ENCODE data around the gene SLC25A15.
"Not testable (repeated sequence)": the region's sequence is repeated elsewhere in the genome, so short reads cannot be mapped to it uniquely, and the experiment has no call there.

The SLC25A15 gene

DNA sequence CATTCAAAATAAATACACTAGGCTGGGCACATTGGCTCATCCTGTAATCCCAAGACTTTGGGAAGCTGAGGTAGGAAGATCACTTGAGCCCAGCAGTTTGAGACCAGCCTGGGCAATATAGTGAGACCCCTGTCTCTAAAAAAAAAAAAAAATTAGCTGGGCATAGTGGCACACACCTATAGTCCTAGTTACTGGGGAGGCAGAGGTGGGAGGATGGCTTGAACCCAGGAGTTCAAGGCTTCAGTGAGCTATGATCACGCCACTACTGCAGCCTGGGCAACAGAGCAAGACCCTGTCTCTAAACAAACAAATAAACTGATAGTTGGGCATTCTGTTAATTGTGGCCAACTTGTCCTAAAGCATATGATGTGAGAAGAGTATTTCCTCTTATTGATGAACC, 6.4 kb upstream of the SLC25A15 start:
- not testable (repeated sequence) for DNase-seq

DNA sequence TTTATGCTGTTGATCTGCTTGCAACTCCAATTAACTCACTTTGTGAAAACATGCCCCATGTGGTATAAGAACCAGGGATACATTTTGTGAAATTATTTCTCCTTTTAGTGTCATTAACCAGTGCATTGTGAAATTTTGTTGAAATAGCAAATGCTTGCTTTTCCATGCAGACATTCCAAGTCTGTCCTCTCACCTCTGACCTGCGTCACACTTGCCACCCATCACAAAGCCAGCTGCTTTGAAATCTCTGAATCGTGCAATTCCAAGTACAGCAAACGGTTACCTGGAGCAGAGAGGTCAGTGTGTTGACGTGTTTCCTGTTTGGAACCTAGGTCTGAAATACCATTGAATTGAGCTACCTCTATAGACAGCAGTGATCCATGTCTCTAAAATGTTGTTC, 4.9 kb upstream of the SLC25A15 start:
- DNase-seq: no peak

DNA sequence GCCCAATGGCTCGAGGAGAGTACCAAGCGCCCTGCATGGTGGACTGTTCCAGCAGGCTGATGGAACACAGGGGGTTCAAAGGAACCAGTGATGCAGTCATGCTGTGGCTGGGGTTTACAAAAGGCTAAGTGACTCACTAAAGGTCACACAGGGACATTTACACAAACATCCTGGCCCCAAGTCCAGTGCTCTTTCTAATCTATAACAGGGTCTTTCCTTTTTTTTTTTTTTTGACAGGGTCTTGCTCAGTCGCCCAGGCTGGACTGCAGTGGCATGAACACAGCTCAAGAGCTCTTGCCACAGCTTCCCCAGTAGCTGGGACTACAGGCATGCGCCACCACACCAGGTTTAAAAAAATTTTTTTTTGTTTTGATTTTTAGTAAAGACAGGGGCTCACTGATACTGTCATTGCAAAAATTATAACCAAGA, 2.8 kb upstream of the SLC25A15 start:
- no peak for DNase-seq

DNA sequence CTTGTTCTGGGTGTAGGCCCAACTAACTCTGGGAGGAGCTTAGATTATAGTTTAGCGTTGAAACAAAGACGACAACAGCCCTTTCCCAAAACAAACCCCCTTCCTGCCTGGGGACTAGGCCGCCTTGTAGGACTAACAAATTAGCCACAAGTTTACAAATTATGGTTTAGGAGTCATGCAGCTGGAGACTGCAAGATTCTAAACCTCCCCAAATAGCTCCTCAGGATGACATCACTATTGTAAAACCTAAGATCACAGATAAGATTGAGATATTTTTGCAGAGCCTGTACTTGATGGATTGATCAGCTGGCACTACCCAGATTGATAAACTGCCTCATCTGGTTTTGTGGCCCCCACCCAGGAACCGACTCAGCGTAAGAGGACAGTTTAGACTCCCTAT, 2.3 kb upstream of the SLC25A15 start:
- no peak for DNase-seq

DNA sequence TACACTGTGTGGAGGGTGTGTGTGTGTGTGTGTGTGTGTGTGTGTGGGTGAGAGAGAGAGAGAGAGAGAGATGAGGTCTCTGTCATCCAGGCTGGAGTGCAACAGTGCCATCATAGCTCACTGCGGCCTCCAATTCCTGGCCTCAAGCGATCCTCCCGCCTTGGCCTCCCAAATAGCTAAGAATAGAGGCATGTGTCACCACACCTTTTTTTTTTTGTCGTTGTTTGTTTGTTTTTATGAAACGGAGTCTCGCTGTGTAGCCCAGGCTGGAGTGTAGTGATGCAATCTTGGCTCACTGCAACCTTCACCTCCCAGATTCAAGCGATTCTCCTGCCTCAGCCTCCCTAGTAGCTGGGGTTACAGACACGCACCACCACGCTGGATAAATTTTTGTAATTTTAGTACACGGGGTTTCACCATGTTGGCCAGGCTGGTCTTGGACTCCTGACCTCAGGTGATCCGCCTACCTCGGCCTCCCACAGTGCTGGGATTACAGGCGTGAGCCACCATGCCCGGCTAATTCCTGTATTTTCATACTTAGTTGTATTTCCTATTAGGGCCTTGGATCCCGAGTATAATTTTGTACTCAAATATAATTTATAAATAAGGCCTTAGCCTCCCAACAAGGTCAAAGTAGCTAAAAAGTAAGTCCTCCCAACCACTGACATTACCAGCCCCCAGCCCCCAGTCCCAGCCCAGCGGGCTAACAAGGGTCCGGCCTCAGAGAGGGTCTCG, 704 bp upstream of the SLC25A15 start:
- not testable (repeated sequence) for DNase-seq

DNA sequence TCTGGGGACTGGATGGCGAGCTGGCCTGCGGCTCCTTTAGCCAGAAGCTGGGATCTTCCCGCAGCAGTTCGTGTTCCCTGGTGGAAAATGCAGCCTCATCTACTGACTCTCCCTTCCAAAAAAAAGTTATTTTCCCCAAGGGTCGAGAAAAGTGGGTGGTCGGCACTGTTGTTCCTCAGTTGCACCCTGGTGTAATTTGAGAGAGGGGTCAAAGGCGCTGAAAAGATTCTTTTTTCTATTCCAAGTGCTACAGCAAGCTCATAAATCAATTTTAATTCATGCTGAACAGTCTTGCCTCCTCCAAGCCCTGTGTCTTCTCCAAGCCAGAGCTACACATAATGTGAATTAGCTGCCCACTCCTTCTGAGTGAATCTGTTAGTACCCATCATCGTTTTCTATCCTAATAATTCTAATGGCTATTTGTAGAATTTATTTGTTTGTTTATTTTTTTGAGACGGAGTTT, 774 bp downstream of the SLC25A15 start:
- DNase-seq: no peak

DNA sequence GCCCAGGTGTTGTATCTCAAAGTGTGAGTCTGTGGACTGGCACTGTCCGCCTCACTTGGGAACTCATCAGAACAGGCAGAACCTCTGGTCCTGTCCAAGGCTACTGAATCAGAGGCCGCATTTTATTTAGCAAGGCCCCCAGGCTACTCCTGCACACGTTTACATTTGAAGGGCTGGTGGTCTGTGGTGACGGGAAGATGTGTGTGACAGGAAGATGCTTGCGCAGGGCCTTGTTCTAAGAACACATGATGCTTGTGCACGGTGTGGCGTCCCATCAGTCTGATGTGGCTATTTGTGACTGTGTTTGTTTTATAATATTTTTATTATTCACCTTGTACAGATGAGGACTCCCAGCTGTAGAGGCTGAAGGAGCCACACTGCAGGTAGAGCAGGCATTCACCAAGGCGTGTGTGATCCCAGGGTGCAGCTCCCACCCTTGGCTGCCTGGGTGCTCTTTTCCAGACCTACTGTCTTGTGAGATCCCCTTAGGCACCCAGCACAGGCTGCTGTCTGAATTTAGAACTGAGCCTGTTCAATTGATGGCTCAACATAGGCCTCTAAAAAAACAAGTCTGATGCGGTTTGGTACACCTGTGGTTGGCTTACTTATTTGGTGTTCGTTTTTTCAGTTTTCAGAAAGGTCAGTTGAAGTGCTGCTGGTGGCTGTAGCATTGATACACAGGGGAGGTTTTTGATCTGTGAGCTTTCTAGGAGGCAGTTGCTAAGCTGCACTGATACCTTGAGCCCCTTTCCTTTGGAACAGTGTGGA, 3.1 kb downstream of the SLC25A15 start:
- DNase-seq: no peak

DNA sequence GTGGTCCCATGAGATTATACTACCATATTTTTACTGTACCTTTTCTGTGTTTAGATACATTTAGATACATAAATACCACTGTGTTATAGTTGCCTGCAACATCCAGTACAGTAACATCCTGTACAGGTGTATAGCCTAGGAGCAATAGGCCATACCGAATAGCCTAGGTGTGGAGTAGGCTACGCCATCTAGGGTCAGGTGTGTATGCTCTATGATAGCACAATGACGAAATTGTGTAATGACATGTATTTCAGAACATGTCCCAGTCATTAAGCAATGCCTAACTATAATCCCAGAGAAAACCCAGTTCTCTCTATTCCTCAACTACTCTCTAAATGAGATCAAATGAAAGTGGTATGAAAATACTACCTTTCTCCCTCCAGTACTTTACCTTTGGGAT, 3.9 kb downstream of the SLC25A15 start:
- DNase-seq: no peak

DNA sequence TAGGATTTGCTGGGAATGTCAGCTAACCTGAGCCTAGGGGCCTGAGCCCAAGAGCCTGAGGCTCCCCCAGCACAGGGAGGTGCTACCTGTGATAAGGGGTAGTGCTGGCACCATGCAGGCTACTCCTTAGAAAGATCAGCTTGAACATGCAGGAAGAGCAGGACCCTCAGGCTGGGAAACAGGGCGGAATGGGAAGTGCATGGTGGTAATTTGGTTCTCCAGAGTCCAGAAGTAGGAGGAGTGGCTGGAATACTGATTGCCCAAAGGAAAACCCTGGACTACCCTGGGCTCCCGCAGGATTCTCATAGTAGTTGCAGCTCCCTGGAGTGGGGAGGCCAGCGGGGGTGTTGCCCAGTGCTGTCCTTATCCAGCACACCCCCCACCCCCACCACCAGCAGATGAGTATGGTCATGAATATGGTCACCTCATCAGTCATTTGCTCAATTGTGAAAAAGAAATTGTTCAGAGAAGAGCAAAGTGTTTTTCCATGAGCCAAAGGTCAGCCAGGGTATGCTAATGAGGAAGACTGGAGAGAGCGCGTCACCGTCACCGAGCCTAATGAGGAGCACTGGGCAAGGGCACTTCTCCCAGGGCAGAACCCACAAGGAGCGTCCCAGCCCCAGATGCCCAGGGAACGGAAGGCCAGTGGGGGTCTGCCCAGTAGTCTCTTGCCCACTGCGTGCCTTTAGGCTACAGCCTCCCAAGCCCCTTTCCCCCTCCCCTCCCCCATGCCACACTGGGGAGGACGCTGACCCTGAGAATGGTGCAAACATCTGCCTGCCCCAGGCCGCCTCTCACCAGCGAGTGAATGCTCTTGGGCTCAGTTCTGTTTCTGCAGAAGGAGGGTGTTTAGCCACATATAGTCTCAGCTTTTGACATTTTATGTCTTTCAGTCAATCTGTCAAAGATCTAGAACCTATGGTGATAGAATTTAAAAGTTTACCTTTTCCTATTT, 5.3 kb downstream of the SLC25A15 start:
- DNase-seq: no peak

DNA sequence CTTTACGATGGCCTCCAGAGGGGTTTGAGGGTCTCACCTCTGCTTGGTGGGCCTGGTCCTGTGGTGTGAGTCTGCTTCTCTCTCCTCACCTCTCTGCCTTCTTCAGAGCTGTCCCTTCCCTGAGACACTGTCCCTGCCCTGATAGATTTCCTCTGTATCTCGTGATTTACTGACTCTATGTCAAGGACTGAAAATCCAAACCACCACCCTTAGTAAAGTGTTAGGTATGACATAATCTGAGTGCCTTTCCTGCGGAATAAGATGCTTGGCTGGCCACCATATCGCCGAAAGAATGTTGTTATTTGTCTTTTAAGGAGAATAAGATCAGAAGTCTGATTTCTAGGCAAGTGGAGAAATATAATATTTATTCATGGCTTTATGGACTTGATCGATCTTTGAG, 7.2 kb downstream of the SLC25A15 start:
- DNase-seq: no peak

DNA sequence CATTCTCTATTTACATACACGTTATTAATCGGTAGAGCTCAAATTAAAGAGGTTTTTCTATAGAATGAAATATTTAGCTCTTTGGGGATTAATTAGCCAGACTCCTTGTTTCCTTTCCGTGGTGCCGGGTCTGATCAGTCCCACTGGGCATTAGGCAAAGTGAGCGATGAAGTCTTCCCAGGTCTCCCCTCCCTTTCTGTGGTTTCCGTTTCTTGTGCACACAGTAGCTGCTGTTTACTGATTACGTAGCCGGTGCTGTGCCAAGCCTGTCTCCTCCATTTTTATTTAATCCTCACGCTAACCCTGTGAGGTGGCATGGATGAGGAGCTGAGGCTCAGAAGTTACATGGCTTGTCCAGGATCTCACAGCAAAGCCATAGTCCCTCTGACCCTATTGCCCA, 9.0 kb downstream of the SLC25A15 start:
- no peak for DNase-seq

DNA sequence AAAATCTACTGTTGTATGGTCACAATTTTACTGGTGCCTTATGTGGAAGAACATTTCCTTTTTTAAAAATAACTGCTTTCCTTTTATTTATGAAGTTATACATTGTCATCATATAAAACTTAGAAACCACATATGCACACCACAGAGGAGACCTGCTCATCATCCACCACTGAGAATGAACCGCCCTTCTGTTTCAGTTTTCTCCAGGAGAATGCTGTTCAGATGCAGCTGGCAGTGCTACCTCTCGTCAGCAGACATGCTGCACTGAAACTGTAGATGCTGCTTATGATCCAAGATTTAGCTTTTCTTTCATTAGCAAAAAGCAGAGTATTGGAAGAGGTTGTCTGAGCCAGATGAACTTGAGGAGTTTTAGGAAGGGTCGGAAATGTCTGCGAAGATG, 10.1 kb downstream of the SLC25A15 start:
- no peak for DNase-seq

DNA sequence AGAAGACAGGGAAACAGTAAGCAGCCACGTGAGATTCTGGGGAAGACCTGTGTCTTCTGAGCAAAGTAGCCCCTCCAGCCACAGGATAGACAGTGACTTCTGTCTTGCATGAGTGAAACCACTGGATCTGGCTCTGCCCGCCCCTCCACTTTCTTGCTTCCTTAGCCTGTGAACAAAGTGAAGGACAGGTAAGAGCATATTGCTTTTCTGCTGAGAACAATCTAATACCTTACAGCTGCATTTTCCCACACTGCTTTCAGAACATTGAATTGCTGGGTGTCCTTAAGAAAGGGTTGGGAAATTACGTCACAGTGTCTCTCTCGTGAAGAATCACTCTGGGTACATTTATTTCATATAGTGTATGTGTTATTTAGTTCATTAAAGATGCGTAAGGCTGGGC, 11.1 kb downstream of the SLC25A15 start:
- DNase-seq: no peak

DNA sequence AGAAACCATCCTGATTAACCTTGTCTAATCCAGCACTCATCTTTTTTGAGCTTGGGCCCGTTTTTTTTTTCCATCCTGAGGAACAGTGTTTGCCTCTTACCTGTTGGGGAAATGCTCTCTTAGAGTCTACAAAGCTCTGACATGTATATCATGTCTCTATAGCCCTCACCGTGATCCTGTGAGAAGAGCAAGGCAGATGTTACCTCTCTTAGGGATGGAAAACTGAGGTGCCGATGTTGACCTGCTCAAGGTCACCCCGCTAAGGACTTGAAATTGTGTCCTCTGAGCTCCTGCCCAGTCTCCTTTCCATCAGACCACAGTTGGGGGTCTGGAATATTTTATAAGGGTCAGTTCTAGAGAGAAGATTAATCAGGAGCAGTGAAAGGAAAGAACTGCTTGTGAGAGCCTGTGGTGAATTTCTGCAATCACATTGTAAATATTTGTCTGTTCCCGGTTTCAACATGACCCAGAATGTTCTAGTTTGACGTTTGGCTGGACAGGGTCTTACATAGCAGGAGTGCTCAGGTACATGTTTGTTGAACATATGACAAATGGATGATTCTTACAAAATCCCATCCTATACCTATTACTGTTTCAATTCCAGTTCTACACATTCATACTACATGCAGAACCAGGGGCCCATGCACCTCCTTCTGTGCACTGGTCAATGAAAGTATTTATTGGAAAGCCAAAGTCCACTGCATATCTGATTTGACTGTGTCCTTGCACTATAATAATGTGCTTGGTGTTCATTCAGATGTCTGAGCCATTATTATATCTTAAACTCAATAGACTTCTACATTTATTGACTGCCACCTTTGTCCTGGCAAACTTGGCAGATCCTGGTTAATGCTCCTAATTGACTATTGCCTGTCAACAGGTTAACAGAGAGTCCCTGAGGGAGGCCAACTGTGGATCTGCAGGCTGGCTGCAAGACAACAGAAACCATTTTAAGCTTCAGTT, 12.1 kb downstream of the SLC25A15 start:
- DNase-seq: no peak

DNA sequence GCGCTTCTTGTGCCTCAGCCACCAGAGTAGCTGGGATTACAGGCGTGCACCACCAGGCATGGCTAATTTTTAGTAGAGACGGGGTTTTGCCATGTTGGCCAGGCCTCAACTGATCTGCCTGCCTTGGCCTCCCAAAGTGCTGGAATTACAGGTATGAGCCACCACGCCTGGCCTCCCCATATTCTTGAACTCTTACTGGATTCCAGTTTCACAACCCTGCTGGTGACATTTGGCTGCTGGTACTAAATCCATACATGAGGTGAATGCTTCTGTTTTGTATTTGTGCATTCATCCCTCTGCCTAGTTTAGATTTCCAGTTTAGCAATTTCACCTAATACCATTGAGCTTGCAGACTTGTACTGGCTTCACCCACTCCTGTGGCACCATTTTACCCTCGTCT, 13.9 kb downstream of the SLC25A15 start:
- DNase-seq: no peak

DNA sequence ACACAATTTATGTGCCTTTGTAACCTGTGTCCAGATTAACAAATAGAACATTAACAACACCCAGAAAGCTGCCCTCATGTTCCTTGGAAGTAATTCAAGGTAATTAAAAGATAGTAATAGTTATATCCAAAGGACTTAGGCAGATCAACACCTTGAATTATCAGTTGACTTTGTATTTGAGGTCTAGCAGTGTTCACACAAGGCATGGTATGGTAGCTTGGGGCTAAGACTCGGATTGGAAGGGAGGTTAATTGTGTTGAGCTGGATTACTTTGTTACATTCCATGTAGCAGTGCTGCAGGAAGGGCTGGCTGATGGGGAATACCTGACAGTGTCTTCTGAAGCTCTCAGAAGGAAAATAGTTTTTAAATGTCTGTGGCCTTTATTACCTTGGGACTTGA, 16.8 kb downstream of the SLC25A15 start:
- DNase-seq: no peak

DNA sequence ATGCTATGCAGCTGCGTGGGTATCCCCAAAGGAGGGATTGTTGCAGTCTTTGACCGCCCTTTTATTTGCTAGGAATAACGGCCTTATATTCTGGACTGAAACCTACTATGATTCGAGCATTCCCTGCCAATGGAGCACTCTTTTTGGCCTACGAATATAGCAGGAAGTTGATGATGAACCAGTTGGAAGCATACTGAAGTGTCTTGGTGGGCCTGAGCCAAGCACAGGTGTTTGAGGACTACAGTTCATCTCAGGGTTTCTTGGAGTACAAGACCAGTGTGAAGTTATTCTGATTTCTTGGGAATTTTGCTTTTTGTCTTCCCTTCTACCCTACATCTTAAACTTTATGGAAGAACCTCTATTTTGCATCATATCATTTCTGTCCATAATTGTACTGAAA, 20.1 kb downstream of the SLC25A15 start:
- DNase-seq: no peak

DNA sequence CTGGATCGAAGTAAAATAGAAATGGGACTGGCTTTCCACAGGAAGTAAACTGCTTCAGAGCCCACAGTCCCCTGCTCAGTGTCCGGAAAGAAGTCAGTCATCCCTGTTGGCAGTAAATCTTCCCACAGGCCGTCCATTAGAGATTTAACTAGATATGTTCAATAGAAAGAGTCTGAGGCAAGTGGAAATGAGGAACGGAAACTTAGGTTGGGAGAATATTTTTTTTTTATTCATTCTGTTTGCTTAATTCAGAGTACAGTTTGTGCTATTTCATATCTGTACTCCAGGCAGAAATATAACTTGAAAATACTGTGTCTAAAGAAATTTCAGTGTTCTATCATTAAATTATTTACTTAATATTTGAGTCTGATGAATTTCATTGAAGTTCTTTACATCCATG, 22.7 kb downstream of the SLC25A15 start:
- no peak for DNase-seq

DNA sequence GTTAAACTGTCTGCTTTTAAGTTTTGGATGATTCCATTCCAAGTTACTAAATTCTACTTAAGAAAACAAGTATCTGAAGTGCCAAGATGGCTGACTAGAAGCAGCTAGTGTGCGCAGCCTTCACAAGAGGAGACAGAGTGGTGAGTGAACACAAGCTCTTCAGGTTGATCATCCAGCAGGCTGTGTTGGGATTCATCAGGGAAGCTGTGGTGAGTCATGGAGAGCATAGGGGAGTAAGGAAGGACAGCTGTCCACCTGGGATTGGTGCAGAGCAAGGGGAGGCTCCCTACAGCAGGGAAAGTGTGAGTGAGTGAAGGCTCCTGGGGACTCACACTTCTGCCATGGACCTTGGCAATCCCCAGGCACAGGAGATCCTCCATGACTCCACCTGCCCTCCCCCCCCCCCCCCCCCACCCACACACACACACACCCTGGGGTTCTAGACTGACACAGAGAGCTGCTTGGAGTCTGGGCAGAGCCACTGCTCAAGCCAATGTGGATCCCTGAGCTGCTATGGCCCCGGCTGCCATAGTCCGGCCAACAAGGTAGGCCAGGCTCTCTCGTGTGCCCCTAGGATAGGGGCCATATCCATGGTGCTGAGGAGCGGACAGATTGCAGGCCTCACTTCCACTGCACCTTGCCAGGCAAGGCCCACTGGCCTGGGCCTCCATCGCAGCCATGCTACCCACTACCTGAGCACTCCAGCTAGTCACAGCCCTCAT, 23.5 kb downstream of the SLC25A15 start:
- DNase-seq: no peak

DNA sequence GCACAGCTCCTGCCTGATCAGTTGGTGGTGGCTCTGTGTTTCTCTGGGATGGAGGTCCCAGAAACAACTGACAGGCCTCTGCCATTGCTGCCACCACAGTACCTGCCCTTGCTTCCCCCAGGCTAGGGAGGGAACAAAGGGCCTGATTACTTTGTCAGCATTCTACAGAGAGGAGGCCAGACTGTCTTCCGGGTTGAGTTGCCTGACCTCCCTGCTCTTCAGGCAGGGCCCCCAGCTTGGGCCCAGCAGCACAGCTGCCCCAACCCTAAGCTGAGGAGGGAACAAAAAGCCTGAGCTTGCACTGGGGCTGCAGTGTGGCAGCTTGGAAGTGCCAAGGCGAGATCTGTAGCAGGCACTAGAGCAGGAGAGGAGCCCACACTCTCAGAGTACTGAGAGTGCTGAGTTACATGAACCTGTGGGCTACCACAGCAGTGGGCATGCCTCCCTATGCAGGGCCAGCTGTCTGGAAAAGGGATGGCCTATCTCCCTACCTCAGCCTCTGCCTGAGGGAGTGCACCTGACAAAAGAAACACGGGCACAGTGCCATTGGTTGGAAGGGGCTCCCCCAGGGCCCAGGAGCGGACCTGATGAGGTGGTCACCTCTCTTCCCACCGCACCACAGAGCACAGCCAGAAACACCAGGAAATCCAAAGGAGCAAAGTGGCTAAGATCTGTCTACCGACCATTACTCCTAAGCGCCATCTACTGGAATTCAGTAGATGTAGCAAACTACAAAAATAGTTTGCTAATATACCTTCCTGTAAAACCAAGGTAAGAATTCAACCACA, 24.4 kb downstream of the SLC25A15 start:
- no peak for DNase-seq

DNA sequence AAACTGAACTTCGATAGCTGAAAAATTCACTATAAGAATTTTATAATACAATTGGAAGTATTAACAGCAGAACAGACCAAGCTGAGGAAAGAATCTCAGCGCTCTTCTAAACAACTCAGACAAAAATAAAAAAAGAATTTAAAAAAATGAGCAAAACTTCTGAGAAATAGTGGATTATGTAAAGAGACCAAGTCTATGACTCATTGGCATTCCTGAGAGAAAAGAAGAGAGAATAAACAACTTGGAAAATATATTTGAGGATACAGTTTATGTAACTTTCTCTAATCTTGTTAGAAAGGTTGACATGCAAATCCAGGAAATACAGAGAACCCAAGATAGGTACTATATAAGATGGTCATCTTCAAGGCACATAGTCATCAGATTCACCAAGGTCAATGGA, 25.4 kb downstream of the SLC25A15 start:
- DNase-seq: no peak

Data from NCI-H524 treated with DMSO at 0.1 percent for 48 hours (cell line).